Activated naive CD4-positive, alpha-beta T cell (primary cell): Measurements from ENCODE around the gene ELL2.

Experiments used
- DNase-seq, 4 experiments: peaks; one replicate each; lab custom pipeline; 2025; lab: John Stamatoyannopoulos, UW

Gene ELL2

DNA sequence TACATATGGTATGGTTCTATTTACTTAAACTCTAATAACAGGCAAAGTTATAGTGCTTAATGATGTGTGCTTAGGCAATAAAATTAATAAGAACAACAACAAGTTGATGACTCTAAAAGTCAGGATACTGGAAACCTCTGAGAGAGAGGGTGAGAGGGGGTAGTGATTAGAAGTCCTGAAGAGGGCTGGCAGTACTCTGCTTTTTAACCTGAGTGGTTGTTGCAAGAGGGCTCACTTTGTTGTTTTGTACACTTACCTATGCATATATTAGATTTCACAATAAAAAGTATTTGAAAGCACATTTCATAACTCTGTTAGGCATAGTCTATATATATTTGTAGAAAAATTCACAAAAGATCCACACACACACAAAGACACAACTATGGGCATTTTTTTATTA, 21.4 kb upstream of the ELL2 start:
- no peak for DNase-seq

- DNase-seq, result no peak
Observed at GRCh38 chr5:95976606-95977005, 15.0 kb upstream of the ELL2 start.

GRCh38 chr5:95975703-95976102, 14.1 kb upstream of the ELL2 start:
- DNase-seq, result no peak

- DNase-seq, result no peak
Observed at GRCh38 chr5:95973793-95974325, 12.2 kb upstream of the ELL2 start.

DNA sequence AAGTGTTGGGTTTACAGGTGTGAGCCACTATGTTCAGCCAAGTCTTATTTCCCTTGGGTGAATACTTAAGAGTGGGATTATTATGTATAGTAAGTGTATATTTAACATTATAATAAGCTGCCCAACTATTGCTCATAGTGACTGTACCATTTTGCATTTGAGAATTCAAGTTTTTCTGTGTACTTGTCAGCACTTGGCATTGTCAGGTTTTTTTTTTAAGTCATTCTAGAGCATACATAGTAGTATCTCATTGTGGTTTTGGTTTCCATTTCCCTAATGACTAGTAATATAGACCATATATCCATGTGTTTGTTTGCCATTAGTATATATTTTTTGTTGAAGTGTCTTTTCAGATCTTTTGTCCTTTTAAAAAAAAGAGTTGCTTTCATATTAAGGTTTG, 10.5 kb upstream of the ELL2 start:
- no peak for DNase-seq

DNA sequence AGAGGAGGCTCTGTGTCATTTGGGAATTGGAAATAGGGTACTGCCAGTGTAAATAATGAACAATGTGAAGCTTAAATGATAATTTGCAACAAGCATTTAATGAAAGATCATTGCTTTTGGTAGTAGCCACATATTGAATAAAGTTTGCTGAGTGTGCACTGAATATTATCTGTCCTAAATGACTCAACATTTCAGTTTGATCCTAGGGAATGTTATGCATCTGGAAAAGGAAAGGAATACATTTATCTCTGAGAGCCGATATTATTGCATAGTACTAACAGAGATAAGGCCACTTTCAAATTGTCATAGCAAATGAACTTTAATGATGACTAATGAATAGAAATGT, 8.7 kb upstream of the ELL2 start:
- no peak for DNase-seq

DNA sequence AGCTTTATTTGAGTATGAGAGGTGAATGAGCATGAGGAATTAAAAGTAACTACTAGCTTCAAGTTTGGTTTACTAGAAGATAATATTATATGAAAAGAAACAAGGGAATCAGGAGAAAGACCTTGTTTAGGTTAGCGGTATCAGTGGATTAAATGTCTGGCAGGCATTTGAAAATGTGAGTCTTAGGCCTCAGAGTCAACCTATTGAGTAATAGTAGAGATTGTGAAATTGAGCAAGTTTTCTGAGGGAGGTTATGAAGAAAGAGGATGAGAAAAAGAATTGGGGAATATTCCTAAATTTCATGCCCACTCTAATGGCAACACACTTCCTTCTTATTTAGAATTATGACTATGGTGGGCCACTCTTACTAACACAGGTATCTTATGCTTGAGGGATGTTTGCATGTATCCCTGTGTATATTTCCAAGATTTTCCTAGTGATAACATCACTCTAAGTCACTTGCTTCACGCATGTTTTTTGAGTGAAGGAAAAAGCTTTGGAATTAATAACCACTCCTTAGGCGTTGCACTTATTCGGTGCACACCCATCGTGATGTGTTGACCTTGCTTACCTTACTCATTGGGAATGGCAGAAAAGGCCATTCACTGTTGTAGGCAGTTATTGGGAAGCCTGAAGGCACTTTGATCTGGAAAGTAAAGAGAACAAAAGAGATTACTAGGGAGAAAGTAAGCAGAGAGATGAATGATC, 8.2 kb upstream of the ELL2 start:
- DNase-seq, result no peak

- no peak for DNase-seq
Observed at GRCh38 chr5:95969055-95969454, 7.4 kb upstream of the ELL2 start.

DNA sequence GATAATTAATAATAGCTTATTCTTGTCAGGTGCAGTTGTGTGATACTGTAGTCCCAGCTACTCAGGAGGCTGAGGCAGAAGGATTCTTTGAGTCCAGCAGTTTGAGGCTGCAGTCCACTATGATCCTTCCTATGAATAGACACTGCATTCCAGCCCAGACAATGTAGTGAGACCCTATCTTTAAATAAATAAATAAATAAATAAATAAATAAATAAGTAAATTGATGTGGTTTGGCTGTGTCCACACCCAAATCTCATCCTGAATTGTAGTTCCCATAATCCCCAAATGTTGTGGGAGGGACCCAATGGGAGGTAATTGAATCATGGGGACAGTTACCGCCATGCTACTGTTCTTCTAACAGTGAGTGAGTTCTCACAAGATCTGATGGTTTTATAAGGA, 5.6 kb upstream of the ELL2 start:
- no peak for DNase-seq

- DNase-seq, result no peak
Observed at GRCh38 chr5:95966005-95966404, 4.4 kb upstream of the ELL2 start.

- DNase-seq, result no peak
Observed at GRCh38 chr5:95963650-95964410, 2.2 kb upstream of the ELL2 start.

GRCh38 chr5:95962785-95963184, 1.1 kb upstream of the ELL2 start:
- DNase-seq, result no peak

- no peak for DNase-seq
Observed at GRCh38 chr5:95962475-95962773, 773 bp upstream of the ELL2 start.

DNA sequence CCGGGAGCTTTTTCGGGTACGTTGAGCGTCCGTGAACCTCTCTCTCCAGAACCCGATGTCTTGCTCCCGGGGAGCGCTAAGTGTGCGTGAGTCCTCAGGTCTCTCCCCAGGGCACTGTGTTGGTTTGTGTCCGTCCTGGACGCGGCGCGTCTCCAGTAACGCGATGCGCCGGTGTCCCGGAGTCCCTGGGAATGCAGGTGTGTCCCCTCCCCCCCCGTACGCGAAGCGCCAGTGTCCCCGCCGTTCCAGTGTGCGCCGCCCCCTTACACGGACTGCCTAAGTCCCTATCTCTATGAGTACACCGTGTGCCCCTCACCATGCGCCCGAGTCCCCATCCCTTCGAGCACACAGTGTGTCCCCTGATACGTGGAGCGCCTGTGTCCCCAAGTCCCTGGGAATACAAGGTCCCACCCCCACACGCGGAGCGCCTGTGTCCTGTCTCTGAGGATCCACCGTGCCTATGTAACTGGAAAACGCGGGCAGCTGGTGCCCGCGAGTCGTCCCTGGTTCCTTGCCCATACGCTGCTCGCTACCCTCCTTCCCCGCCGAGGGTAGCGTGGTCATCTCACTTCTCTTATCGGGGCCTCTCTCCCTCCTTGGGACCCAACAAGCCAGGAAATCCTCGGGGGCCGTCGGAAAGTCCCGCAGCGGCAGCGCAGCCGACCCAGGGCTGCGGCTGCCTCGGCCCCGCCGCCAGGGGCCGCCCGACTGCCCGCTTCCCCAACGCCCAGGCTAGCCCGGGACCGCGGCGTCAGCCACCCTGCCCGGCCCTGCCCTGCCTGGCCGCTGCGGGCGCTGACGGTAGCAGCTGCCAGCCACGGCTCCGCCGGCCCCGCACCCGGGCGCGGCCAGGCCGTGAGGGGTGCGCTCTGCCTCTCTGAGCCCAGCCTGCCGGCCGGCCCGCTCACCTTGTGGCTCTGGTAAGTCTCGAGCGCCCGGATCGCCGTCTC, 709 bp downstream of the ELL2 start:
- peak; percentile 39 to 58 (median 49) for DNase-seq

- DNase-seq, result no peak
Observed at GRCh38 chr5:95959888-95960666, 1.6 kb downstream of the ELL2 start.

GRCh38 chr5:95959051-95959887, 2.4 kb downstream of the ELL2 start:
- DNase-seq, result no peak

DNA sequence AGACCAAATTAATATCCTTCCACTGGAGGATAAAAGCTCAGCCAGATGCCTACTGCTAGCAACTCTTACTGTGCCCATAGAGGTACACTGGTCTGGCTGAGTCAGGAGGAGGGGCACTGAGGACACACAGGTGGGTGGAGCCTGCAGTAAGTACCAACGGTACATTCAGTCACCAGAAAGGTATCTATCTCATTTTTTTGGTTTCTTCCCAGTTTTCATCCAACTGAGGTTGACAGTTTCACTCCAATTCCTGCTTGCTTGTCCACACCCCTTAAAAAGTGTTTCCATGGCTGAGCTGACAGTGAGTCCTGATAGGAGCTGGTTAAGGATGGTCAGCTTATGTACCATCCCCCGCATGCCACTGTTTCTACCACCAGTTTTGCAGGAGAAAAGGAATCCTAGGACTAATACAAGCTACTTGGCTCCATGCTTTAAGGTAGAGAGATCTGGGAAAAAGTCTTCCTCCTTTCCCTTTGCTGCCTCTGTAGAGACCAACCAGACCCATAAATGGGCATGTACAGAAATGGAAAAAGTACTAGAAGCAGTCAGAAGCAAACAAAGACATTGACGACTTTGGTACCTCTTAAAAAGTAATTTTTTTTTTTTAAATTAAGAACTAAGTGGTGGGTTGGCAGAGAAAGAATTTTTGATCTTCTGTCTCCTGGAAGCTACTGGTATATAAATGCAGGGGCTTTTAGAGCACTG, 3.2 kb downstream of the ELL2 start:
- DNase-seq, result no peak

GRCh38 chr5:95957561-95958203, 4.0 kb downstream of the ELL2 start:
- DNase-seq, result no peak

DNA sequence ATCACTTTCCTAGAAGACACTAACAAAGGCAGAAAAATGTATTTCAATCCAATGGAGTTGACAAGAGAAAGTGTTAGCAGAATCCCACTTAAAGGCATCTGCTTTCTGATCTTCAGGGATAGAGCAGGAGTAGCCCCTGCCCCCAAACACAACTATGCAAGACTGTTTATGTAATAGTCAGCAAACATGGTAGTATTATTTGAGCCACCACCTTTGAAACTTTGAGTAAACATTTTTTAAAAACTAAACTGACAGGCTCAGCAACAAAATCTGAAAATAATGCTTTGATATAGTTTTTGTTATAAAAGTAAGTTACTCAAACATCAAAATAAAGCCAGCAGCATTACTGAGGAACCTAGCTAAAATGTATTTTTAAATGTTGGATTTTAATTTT, 4.8 kb downstream of the ELL2 start:
- DNase-seq, result no peak
